Measurements from ENCODE around the gene VPS26A.

The VPS26A gene

GRCh38 chr10:69087590-69088470, 36.1 kb upstream of the VPS26A start, which contains the start of gene SRGN:
TSS of gene SRGN (plus strand) at chr10:69088103. CDS start at chr10:69088158, 55 bp downstream.
- DNase-seq (ENCODE audit: extremely low read depth, low read depth): no peak
- H3K4me3 ChIP-seq (replicated peaks; ENCODE audit: low read depth, low read length): no peak within 1 kb of the TSS
- TF ChIP-seq CTCF (IDR thresholded peaks at IDR 0.05; ENCODE audit: low read depth, low read length, missing control alignments): no peak

- no peak for DNase-seq (ENCODE audit: extremely low read depth, low read depth)
- H3K4me3 ChIP-seq (replicated peaks; ENCODE audit: low read depth, low read length): no peak overlapping the region
- no peak for TF ChIP-seq CTCF (IDR thresholded peaks at IDR 0.05; ENCODE audit: low read depth, low read length, missing control alignments)
Measured at GRCh38 chr10:69088471-69088769, 35.6 kb upstream of the VPS26A start.

- no peak for DNase-seq (ENCODE audit: extremely low read depth, low read depth)
- TF ChIP-seq CTCF (IDR thresholded peaks at IDR 0.05; ENCODE audit: low read depth, low read length, missing control alignments): no peak
- no peak overlapping the region for H3K4me3 ChIP-seq (replicated peaks; ENCODE audit: low read depth, low read length)
Measured at GRCh38 chr10:69088801-69089501, 35.0 kb upstream of the VPS26A start.

- no peak for DNase-seq (ENCODE audit: extremely low read depth, low read depth)
- H3K4me3 ChIP-seq (replicated peaks; ENCODE audit: low read depth, low read length): no peak overlapping the region
- no peak for TF ChIP-seq CTCF (IDR thresholded peaks at IDR 0.05; ENCODE audit: low read depth, low read length, missing control alignments)
Measured at GRCh38 chr10:69089638-69090599, 34.1 kb upstream of the VPS26A start.

- no peak for TF ChIP-seq CTCF (IDR thresholded peaks at IDR 0.05; ENCODE audit: low read depth, low read length, missing control alignments)
- no peak overlapping the region for H3K4me3 ChIP-seq (replicated peaks; ENCODE audit: low read depth, low read length)
- no peak for DNase-seq (ENCODE audit: extremely low read depth, low read depth)
Measured at GRCh38 chr10:69090685-69091084, 33.3 kb upstream of the VPS26A start.

- DNase-seq (ENCODE audit: extremely low read depth, low read depth): no peak
- H3K4me3 ChIP-seq (replicated peaks; ENCODE audit: low read depth, low read length): no peak overlapping the region
- TF ChIP-seq CTCF (IDR thresholded peaks at IDR 0.05; ENCODE audit: low read depth, low read length, missing control alignments): no peak
Measured at GRCh38 chr10:69091143-69091651, 32.8 kb upstream of the VPS26A start.

All from HFF-Myc (cell line).